Activated CD4-positive, alpha-beta T cell treated with anti-CD3 and anti-CD28 coated beads for 36 hours (primary cell): ENCODE data around the gene CDH24. TPM values are rescaled to one million over a fixed set of nuclear protein-coding genes. Genes with fewer than 3 reads are reported as not detected.

ENCODE experiments used
- ATAC-seq: fragments of 200-7000 bp; cut with Tn5 transposase; one replicate; pipeline ENCODE4 v1.10.0; 2021; ENCODE audit warnings: mild to moderate bottlenecking, moderate library complexity
- CTCF ChIA-PET: fragments of 350-600 bp; sonication (Branson Sonifier 250); formaldehyde crosslinking; loops from one replicate; lab custom pipeline; 2021; ENCODE audit warnings: antibody characterized with exemption; lab: Charles Lee
- POLR2A ChIA-PET: fragments of 350-600 bp; sonication (Branson Sonifier 250); formaldehyde crosslinking; loops from one replicate; lab custom pipeline; 2021; ENCODE audit warnings: antibody characterized with exemption, inconsistent platforms; lab: Charles Lee
- DNase-seq: peaks from one replicate; pipeline ENCODE4 v3.0.0-alpha.2; 2020
- H3K27ac Mint-ChIP-seq: one replicate; pipeline ENCODE4 v1.8.0; 2021; ENCODE audit warnings: mixed read lengths
- H3K27me3 Mint-ChIP-seq: one replicate; pipeline ENCODE4 v1.8.0; 2021; ENCODE audit warnings: mixed read lengths
- H3K36me3 Mint-ChIP-seq: one replicate; pipeline ENCODE4 v1.8.0; 2021; ENCODE audit warnings: low read depth, mixed read lengths
- H3K4me1 Mint-ChIP-seq: one replicate; pipeline ENCODE4 v1.8.0; 2021; ENCODE audit warnings: mixed read lengths
- H3K4me3 Mint-ChIP-seq: one replicate; pipeline ENCODE4 v1.8.0; 2021; ENCODE audit warnings: mild to moderate bottlenecking, moderate library complexity, mixed read lengths
- H3K9me3 Mint-ChIP-seq: one replicate; pipeline ENCODE4 v1.8.0; 2021; ENCODE audit warnings: low read depth, mixed read lengths
- intact Hi-C, 2 experiments: fragments of 100-400 bp; cut with DNase I in 1 of 2; cut with micrococcal nuclease in 1 of 2; formaldehyde crosslinking; loops; one replicate each; pipeline versions ENCODE4 v1.14.2 to v1.15.1; 2022 to 2024; cut with DNase I, micrococcal nuclease
- total RNA-seq, 2 experiments: library from RNA; stranded (reverse); gene quantifications; one replicate each; pipeline ENCODE4 v1.2.3, GENCODE V29; 2021

CDH24 gene
- total RNA-seq, 2 experiments from 2014 or later = 0.82 to 1.1 TPM

DNA sequence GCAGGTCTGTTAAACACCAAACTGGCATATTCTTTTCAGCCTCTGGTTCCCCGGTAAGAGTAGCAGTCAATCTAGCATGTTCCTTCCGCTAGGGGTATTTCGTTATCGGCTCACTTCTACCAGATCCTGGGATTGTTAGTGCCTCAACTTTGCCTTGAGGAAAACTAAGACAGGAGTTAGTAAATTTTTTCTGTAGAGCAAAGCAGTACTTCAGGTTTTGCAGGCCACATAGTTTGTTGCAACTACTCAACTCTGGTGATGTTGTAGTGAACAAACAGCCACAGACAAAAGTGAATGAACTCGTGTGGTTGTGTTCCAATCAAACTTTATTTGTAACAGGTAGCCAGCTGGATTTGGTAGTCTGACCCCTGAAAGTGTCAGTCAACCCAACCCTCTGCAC, 6.3 kb upstream of the CDH24 start:
- Mint-ChIP-seq H3K4me3 (no peak overlapping the region), H3K36me3 (peaks cover 76% of the 10 kb centered on the region), H3K27me3 (no peaks in the 10 kb centered on the region), H3K4me1 (peaks cover 8% of the 10 kb centered on the region), H3K9me3 (no peaks in the 10 kb centered on the region), H3K27ac (peak overlapping the region; percentile 17)
- ChIA-PET CTCF (interaction anchor here (0.5 to 19.3 kb wide), 7 partner anchors 31 to 148 kb away, joined by 3 to 751 read pairs (median 3); partner anchors contain the start of gene AJUBA), POLR2A (no interaction called here)
- intact Hi-C loops = no loop called here
- DNase-seq (no peak), ATAC-seq (no peak)

DNA sequence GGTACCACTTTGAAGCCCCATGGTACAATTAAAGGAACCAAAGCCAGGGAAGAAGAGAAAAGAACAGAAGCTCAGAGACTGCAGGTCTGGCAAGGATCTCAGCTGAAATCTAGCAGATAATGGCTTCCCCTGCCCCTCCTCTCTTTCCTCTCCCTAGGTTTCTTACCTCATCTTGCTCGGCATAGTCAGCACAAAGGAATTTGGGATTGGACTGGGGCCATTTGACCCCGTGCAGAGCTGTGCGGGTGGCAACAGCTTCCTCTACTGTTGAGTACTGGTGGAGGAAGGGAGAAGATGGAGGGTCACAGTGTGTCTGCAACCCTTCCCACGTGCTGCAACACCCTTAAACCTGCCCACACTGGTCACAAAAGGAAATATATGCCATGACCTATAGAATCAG, 4.7 kb upstream of the CDH24 start:
- no peak overlapping the region for H3K4me3 Mint-ChIP-seq
- DNase-seq = no peak
- H3K9me3 Mint-ChIP-seq = no peaks in the 10 kb centered on the region
- H3K36me3 Mint-ChIP-seq = peaks cover 67% of the 10 kb centered on the region
- intact Hi-C loops = no loop called here
- no peaks in the 10 kb centered on the region for H3K27me3 Mint-ChIP-seq
- no peak for ATAC-seq
- peaks cover 10% of the 10 kb centered on the region for H3K4me1 Mint-ChIP-seq
- CTCF ChIA-PET = interaction anchor here (0.6 to 19.3 kb wide), 12 partner anchors 9 to 165 kb away, joined by 3 to 751 read pairs (median 4); partner anchors contain the start of genes ACIN1, AJUBA and C14orf119
- POLR2A ChIA-PET = no interaction called here
- no peak overlapping the region for H3K27ac Mint-ChIP-seq

DNA sequence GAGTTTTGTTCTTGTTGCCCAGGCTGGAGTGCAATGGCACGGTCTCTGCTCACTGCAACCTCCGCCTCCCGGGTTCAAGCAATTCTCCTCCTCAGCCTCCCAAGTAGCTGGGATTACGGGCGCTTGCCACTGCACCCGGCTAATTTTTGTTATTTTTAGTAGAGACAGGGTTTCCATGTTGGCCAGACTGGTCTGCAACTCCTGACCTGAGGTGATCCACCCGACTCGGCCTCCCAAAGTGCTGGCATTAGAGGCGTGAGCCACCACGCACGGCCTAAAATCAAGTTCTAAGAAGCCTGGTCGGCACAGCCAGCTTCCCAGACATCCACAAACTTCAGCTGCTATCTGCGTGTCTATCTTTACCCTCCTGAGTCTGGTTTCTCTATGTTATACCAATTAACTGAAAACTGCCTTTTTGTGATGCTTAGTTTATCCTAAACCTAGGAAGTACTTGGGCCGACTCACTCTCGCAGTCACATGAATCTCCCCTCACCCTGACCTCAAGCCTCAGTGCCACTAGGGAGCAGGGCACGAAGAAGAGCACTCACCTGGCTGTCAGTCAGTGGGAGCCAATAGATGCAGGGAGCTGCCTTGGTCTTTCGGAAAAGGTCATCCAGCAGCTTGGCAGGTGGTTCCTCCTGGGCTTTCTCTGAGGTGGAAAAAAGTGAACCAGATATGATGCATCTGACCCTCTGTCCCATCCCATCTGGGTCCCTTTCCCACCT, 3.4 kb upstream of the CDH24 start:
- intact Hi-C loops = no loop called here
- Mint-ChIP-seq H3K9me3 (no peaks in the 10 kb centered on the region), H3K4me1 (peaks cover 17% of the 10 kb centered on the region), H3K4me3 (no peak overlapping the region), H3K27ac (no peak overlapping the region), H3K27me3 (no peaks in the 10 kb centered on the region), H3K36me3 (peaks cover 56% of the 10 kb centered on the region)
- ChIA-PET POLR2A (interaction anchor here (0.6 kb wide), 1 partner anchor 19 kb away, joined by 6 read pairs; no protein-coding TSS in a partner anchor), CTCF (interaction anchor here (0.6 to 19.3 kb wide), 12 partner anchors 8 to 144 kb away, joined by 3 to 751 read pairs (median 4); partner anchors contain the start of gene AJUBA)
- DNase-seq (no peak), ATAC-seq (no peak)

DNA sequence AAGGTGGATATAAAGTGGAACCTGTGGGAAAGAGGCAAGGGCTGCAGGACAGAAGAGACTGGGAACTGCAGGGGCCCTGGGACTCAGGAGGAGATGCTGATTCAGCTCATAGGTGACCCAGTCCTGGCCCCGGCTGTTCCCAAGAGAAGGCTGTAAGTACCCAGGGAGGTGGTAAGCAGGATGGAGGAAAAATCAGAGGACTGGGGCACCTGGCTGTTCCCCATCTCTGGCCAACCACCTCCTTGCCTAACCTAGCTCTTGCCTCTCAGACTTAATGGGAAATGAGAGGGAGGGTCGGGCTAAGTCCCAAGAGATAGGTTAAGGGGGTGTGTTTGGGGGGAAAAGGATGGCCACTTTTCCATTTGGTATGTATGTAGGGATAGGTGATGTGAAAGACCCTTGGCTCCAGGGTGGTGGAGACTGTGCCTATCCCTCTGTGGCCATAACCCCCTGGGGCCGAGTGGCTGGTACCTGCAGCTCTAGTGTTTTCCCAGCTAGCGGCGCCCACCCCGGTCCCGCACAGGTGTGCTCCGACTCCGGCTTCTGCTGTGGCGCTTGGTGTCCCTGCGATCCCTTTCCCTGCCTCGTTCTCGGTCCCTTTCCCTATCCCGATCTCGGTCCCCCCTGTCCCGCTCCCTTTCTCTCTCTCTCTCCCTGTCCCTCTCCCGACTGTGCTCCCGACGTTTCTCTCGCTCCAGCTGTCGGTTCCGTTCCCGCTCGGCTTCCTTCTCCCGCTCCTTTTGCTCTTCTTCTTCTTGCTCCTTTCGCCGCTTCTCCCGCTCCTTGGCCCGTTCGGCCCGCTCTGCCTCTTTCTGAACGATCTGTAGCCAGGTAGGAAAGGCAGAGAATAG, 1.6 kb upstream of the CDH24 start:
- H3K4me3 Mint-ChIP-seq = no peak overlapping the region
- ChIA-PET POLR2A (interaction anchor here (0.6 to 1.4 kb wide), 8 partner anchors 9 to 143 kb away, joined by 3 to 13 read pairs (median 4); no protein-coding TSS in a partner anchor), CTCF (interaction anchor here (0.6 to 19.3 kb wide), 36 partner anchors 9 to 141 kb away, joined by 3 to 751 read pairs (median 5); partner anchors contain the start of genes AJUBA, HAUS4 and PRMT5)
- no peak for ATAC-seq
- H3K36me3 Mint-ChIP-seq = peaks cover 42% of the 10 kb centered on the region
- H3K4me1 Mint-ChIP-seq = peaks cover 15% of the 10 kb centered on the region
- intact Hi-C loops = loop anchor here (1.0 to 5.0 kb wide), 5 partner anchors 52 to 73 kb away; no protein-coding TSS in a partner anchor
- no peak for DNase-seq
- H3K9me3 Mint-ChIP-seq = no peaks in the 10 kb centered on the region
- H3K27ac Mint-ChIP-seq = no peak overlapping the region
- H3K27me3 Mint-ChIP-seq = no peaks in the 10 kb centered on the region

DNA sequence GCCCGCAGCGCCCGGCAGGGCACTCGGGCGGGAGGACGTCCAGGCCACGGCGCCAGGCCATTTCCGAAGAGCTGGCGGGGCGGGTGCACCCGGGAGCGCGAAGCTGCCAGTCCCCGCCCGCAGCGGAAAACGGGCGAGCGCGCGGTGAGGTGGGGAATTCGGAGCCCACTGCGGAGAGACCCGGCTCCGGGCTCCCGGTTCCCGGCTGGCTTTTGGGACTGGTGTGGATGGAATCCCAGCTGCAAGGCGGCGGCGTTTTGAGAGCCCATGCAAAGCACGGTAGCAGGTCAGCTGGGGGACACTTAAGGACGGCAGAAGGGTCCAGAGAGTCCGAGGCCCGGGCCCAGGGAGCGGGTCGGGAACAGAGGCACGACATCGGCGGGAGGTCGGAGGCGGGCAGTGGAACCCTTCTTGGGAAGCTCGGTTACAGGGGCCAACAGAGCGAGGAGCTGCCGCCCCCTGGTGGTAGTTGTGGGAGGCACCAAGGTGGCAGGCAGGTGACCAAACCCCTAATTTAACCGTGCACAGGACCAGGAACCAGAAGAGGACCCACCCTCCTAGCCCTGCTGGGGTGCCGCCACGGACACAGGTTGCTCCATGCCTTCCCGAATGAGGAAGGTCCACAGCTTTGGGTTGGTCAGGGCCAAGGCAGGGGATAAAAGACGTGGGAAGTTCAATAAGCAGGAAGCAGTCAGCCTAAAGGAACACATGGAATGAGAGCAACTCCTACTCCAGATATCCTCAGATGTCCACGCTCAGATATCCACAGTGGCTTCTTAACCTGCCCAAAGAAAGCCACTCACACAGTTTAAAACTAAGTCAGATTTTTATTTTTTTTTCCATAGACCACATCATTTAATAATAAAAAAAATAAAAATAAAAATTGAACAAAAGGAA, 685 bp upstream of the CDH24 start:
- peaks cover 33% of the 10 kb centered on the region for H3K36me3 Mint-ChIP-seq
- ChIA-PET CTCF (interaction anchor here (0.5 to 19.3 kb wide), 50 partner anchors 8 to 1088 kb away, joined by 3 to 751 read pairs (median 4); partner anchors contain the start of genes AJUBA, HAUS4, PRMT5 and PSMB11), POLR2A (interaction anchor here (0.6 to 1.4 kb wide), 9 partner anchors 10 to 142 kb away, joined by 3 to 13 read pairs (median 3); partner anchors contain the start of genes ACIN1 and C14orf119)
- DNase-seq = peak; percentile 93
- H3K4me1 Mint-ChIP-seq = peaks cover 15% of the 10 kb centered on the region
- intact Hi-C loops = loop anchor here (1.0 to 5.0 kb wide), 7 partner anchors 51 to 129 kb away; partner anchors contain the start of gene PRMT5 (in 1 of the 2)
- peak overlapping the region; percentile 74 for H3K4me3 Mint-ChIP-seq
- peak; percentile 81 for ATAC-seq
- no peaks in the 10 kb centered on the region for H3K27me3 Mint-ChIP-seq
- H3K27ac Mint-ChIP-seq = no peak overlapping the region
- no peaks in the 10 kb centered on the region for H3K9me3 Mint-ChIP-seq

DNA sequence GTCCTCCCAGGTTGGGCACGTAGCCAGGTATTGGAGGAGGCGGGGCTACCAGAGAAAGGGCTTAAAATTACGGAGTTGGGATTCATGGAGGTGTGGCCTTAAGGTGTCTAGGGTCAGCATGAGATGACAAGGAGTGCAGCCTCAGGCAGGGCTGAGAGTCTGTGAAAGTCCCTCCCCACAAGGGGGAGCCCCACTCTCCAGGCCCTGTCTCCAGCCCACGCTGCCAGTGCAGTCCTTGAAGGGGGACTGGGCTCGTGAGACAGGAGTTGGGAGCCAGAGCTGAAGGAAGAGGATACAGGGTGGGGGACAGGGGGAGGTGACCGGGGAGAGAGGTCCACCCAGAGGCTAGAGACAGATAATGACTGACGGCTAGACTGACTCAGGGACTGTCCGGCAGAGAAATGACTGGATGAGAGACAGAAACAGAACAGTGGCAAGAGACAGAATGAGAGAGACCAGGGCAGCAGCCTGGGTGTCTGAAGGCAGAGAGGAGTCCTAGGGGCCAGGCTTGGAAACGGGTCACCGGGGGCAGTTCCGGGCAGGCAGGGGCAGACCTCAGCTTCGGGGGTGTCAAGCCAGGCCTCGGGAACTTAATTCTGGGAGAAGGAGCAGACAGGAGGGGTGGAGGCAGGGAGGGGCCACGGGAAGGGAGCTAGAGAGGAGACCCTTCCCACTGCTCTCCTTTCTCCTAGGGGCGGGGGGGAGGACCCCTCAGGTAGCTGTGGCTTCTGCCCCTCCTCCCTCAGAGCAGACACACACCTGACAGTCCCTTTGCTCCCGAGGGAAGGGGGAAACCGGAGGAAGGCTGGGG, 970 bp downstream of the CDH24 start:
- peaks cover 15% of the 10 kb centered on the region for H3K4me1 Mint-ChIP-seq
- peak overlapping the region; percentile 2 for H3K27ac Mint-ChIP-seq
- H3K4me3 Mint-ChIP-seq = peak overlapping the region; percentile 49
- ChIA-PET CTCF (interaction anchor here (0.6 to 19.3 kb wide), 14 partner anchors 12 to 486 kb away, joined by 3 to 751 read pairs (median 4); partner anchors contain the start of genes AJUBA and HAUS4), POLR2A (interaction anchor here (1.0 kb wide), 1 partner anchor 70 kb away, joined by 3 read pairs; no protein-coding TSS in a partner anchor)
- no peaks in the 10 kb centered on the region for H3K9me3 Mint-ChIP-seq
- H3K27me3 Mint-ChIP-seq = no peaks in the 10 kb centered on the region
- DNase-seq (peak; percentile 80), ATAC-seq (peak; percentile 61)
- peaks cover 21% of the 10 kb centered on the region for H3K36me3 Mint-ChIP-seq
- intact Hi-C loops = loop anchor here (1.0 to 5.0 kb wide), 3 partner anchors 21 to 128 kb away; partner anchors contain the start of gene PRMT5 (in 1 of the 2)

DNA sequence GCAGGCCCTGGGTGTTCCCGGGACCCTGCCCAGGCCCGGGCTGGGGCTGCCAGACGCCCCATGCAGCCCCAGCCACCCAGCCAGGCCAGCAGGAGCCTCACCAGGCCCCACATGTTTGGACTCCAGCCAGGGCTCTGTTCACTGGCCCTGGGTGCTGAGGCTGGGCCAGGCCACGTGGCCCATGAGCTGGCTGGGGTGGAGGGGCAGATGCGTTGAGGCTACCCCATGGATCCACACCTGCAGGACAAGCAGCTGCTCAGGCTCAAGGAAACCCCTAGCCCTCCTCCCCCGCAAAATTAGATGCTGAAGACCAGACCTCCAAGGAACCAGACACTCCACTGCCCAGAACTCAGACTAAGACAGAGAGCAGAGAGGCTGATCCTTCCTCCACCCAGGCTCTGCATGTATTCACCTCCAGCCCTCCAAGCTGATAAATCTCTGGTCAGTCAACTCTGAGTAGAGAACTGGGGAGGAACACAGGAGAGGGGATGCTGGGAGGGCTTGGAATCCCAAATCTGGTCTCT, 1.6 kb downstream of the CDH24 start:
- Mint-ChIP-seq H3K36me3 (peaks cover 15% of the 10 kb centered on the region), H3K4me1 (peaks cover 15% of the 10 kb centered on the region), H3K27me3 (no peaks in the 10 kb centered on the region), H3K4me3 (no peak overlapping the region), H3K9me3 (no peaks in the 10 kb centered on the region), H3K27ac (no peak overlapping the region)
- ChIA-PET POLR2A (interaction anchor here (0.5 to 1.0 kb wide), 2 partner anchors 26 to 69 kb away, joined by 3 read pairs; no protein-coding TSS in a partner anchor), CTCF (interaction anchor here (0.6 to 19.3 kb wide), 15 partner anchors 13 to 131 kb away, joined by 3 to 751 read pairs (median 5); partner anchors contain the start of genes ACIN1, AJUBA, C14orf119 and PRMT5)
- intact Hi-C loops = loop anchor here (1.0 to 5.0 kb wide), 3 partner anchors 20 to 127 kb away; partner anchors contain the start of gene PRMT5 (in 1 of the 2)
- no peak for DNase-seq
- no peak for ATAC-seq

DNA sequence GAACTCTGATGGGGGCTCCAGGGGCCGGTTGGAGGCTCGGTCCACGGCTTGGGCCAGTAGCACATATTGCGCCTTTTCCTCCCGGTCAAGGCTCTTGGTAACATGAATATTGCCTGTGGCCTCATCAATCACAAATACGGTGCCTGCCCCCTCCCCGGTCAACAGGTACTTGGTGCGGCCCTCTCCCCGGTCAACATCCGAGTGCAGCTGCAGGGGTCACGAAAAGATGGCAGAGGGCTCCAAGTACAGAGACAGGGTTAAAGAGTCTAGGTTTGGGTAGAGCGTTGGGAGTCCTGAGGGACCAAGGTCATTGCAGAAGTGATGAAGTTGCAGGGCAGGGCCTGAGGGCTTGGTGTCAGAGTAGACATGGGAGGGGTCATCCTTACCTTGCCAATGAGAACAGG, 2.2 kb downstream of the CDH24 start:
- ATAC-seq = no peak
- Mint-ChIP-seq H3K36me3 (peaks cover 11% of the 10 kb centered on the region), H3K4me1 (peaks cover 15% of the 10 kb centered on the region), H3K27me3 (no peaks in the 10 kb centered on the region), H3K9me3 (no peaks in the 10 kb centered on the region), H3K4me3 (no peak overlapping the region), H3K27ac (no peak overlapping the region)
- intact Hi-C loops = loop anchor here in 1 of 2 experiments (5.0 kb wide), 1 partner anchor 48 kb away; no protein-coding TSS in a partner anchor
- POLR2A ChIA-PET = interaction anchor here (0.5 to 1.0 kb wide), 2 partner anchors 26 to 69 kb away, joined by 3 read pairs; no protein-coding TSS in a partner anchor
- no peak for DNase-seq
- CTCF ChIA-PET = interaction anchor here (0.6 to 19.3 kb wide), 15 partner anchors 11 to 131 kb away, joined by 3 to 751 read pairs (median 5); partner anchors contain the start of genes ACIN1, AJUBA, C14orf119 and PRMT5
